ENCODE results near the gene PACS2. TPM values are rescaled to one million over a fixed set of nuclear protein-coding genes. Genes with fewer than 3 reads are reported as not detected.

PACS2 gene
- polyA plus RNA-seq, 3 donors = 40.6 to 82.1 (median 56.0) TPM

DNA sequence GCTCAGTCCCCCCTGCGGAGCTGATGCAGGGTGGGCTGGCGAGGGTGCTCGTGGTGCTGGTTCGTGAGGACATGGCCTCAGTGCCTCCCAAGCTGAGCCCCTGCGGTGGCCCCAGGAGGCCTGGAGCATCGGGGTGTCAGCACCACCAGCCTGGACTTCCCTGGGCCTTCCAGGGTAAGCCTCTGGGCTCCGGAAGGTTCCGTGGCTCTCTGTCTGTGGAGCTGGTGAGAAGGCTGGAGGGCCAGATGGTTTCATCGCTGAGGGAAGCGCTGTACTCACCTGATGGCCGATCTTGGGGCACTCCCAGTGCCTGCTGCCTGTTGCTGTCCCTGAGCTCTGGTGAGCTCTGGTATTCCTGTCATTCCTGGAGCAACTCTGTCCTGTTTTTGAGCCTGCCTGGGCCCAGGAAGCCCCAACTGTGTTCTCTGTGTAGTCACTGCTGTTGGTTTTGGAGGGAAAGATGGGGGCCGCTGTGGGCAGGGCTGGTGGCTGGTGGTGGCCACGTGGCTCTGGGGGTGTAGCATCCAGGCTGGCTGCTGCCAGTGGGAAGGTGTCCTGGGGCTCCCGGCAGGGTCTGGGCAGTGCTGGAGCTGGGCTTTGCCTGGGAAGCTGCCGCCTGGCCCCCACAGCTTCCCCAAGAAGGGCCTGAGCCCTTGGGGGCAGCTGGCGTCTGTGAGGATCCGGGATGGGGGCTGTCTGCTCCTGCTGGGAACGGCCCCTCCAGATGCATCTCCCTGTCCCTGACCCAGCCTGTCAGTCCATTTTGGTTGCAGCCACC lies 123.4 kb downstream of the PACS2 start:
- no peak overlapping the region for H3K27ac ChIP-seq (ENCODE audit: low read depth, low read length)
- 93 to 95% (median 93%) methylated on average over 18 of the region's 18 CpGs for WGBS, 3 donors

GRCh38 chr14:105439179-105439578 lies 124.6 kb downstream of the PACS2 start:
- no peak overlapping the region for H3K27ac ChIP-seq (ENCODE audit: low read depth, low read length)
- WGBS, 3 donors = 92% methylated on average over 11 of the region's 11 CpGs

GRCh38 chr14:105439710-105440553 lies 125.4 kb downstream of the PACS2 start:
- no peak overlapping the region for H3K27ac ChIP-seq (ENCODE audit: low read depth, low read length)
- 88 to 93% (median 91%) methylated on average over 31 to 33 of the region's 33 CpGs for WGBS, 3 donors

DNA sequence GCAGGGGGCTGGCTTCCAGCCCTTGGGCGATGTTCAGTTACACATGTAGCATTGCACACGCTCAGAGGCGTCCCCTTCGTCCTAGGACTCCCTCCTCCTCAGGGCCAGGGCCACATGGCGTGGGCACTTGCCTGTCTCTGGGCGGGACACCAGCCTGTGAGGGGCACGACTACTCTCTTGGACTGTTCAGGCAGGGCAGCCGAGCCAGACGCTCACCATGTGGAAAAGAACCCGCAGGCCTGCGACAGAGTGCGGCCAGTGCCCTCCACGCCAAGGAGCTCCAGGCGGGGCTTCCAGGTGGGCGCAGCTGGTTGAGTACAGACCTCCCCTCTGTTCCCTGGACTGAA lies 126.0 kb downstream of the PACS2 start:
- 94 to 97% (median 96%) methylated on average over 15 of the region's 15 CpGs for WGBS, 3 donors
- no peak overlapping the region for H3K27ac ChIP-seq (ENCODE audit: low read depth, low read length)

DNA sequence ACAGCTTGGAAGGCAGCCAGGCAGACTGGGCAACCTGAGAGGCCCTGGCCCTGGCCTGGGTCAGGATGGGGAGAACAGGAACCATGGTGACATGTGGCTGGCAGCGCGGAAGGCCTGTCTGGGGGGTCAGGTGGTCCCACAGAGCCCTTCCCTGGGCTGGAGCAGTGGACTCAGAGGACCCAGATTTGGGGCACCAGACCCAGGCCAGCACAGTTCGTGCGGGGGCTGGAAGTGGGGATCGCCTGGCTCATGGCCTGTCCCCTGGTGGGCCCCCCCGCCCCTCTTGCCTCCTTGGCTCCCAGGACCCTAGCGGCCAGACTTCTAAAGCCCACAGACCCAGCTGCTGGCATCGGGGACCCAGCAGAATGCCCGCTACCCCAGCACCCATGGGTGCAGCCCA lies 126.4 kb downstream of the PACS2 start:
- WGBS, 3 donors = 92 to 96% (median 95%) methylated on average over 8 to 9 of the region's 9 CpGs

DNA sequence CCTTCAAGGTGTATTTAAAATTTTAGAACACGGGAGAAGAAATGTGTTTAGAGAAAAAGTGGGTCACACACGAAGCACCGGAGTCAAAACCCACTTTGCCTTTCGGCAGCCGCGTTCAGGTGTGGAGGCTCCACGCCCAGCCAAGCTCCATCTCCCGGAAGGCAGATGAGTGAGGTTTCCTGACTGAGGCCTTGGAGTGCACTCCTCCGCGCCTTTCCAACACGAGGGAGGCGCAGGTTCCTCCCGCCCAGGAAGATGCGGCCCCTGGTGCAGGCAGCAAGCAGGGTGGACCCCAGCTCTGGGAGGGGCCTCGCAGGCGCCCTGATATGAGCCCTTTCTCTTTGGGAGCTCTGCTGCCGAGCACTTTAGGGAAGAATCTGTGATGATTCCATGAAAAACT lies 127.6 kb downstream of the PACS2 start:
- 79 to 80% (median 79%) methylated on average over 17 of the region's 17 CpGs for WGBS, 3 donors
- no peak overlapping the region for H3K27ac ChIP-seq (ENCODE audit: low read depth, low read length)

More for the DNA sequence above, 126.4 kb downstream of the PACS2 start:
- H3K27ac ChIP-seq (ENCODE audit: low read depth, low read length) = no peak overlapping the region

DNA sequence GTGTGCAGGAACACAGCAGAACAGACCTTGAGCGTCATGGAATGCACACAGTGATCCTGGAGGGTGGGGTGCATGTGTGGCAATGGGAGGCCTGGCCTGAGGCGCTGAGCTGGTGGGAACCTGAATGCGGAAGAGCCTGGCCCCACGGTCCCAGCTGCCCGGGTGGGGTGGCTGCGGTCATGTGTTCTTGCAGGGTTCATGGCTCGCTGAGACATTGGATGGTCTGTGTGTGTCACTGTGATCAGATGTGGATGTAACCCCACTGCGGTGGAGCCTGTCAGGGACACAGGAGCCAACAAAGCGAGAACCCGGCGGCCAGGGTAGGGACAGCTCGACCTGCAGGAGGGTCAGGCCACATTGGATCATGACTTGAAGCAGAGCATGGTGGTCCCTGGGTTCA lies 128.3 kb downstream of the PACS2 start:
- WGBS, 3 donors = 86 to 87% (median 86%) methylated on average over 12 of the region's 12 CpGs
- no peak overlapping the region for H3K27ac ChIP-seq (ENCODE audit: low read depth, low read length)

DNA sequence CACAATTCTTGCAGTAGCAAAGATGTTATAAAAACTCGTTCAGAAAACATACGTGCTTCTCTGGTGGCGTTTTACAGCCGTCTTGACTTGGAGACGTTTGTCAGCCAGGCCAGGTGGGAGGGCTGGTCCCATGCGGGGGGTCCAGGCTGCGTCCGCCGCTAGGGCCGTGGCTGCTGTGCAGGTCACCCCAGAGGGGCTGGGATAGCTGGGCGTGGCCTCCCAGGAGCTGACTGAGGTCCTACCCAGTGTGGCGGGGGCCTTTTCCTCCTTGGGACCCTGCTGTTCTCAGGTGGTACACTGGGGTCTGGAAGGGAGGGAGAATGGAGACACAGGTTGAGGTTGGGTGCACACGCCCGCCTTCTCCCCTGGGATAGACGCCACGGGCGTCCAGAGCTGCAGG lies 130.3 kb downstream of the PACS2 start:
- 86 to 94% (median 91%) methylated on average over 17 of the region's 17 CpGs for WGBS, 3 donors
- no peak overlapping the region for H3K27ac ChIP-seq (ENCODE audit: low read depth, low read length)

GRCh38 chr14:105445290-105445689 lies 130.7 kb downstream of the PACS2 start:
- H3K27ac ChIP-seq (ENCODE audit: low read depth, low read length) = no peak overlapping the region

GRCh38 chr14:105445901-105446845 lies 131.6 kb downstream of the PACS2 start:
- H3K27ac ChIP-seq (ENCODE audit: low read depth, low read length) = no peak overlapping the region
- WGBS, 3 donors = 90% methylated on average over 26 of the region's 26 CpGs

More at GRCh38 chr14:105445290-105445689, 130.7 kb downstream of the PACS2 start:
- WGBS, 3 donors = 86 to 90% (median 89%) methylated on average over 24 of the region's 24 CpGs

DNA sequence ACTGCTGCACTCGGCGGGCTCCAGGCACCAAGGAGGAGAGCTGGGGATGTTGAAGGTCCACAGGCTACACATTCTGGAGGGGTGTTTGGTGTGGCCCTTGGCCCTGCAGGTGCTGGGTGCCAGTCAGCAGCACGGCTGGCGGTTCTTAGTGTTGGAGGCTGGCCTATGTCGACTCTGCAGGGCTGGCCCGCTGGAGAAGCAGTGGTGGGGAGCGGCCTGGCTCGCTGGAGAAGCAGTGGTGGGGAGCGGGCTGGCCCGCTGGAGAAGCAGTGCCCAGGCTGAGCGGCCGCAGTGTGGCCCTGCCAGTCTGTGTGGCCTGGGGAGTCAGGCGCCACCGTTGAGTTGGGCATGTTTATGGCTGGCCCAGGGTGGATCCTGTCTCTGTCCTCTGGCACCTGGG lies 132.4 kb downstream of the PACS2 start:
- no peak overlapping the region for H3K27ac ChIP-seq (ENCODE audit: low read depth, low read length)
- WGBS, 3 donors = 78 to 84% (median 83%) methylated on average over 10 to 14 of the region's 14 CpGs

Other genes starting within 250 kb of the PACS2 start
- gene GPR132, start 249.3 kb upstream of the PACS2 start, polyA plus RNA-seq = 1 to 10 TPM in 2 of 3 donors, under 1 TPM in 1; 0.37 to 2.7 (median 2.4) TPM
- gene JAG2, start 146.0 kb upstream of the PACS2 start, polyA plus RNA-seq = 10 to 100 TPM in 2 of 3 donors, 1 to 10 TPM in 1; 8.8 to 33.1 (median 19.0) TPM
- gene NUDT14, start 133.4 kb upstream of the PACS2 start, polyA plus RNA-seq = 10 to 100 TPM; 23.7 to 29.2 (median 26.2) TPM
- gene BTBD6, start 66.2 kb upstream of the PACS2 start, polyA plus RNA-seq = 100 to 1,000 TPM in 1 of 3 donors, 10 to 100 TPM in 2; 13.5 to 116 (median 65.1) TPM
- 10 to 100 TPM; 16.8 to 20.4 (median 17.8) TPM for gene BRF1, start 13.7 kb upstream of the PACS2 start, polyA plus RNA-seq
- gene TEX22, start 83.8 kb downstream of the PACS2 start, polyA plus RNA-seq = under 1 TPM in 2 of 3 donors, not detected in 1; 0.13 to 0.18 TPM
- 10 to 100 TPM; 44.7 to 61.1 (median 53.4) TPM for gene MTA1, start 105.1 kb downstream of the PACS2 start, polyA plus RNA-seq
- gene CRIP2, start 160.1 kb downstream of the PACS2 start, polyA plus RNA-seq = 100 to 1,000 TPM in 2 of 3 donors, 10 to 100 TPM in 1; 47.0 to 294 (median 210) TPM
- gene CRIP1, start 172.1 kb downstream of the PACS2 start, polyA plus RNA-seq = 100 to 1,000 TPM in 2 of 3 donors, 10 to 100 TPM in 1; 16.9 to 258 (median 122) TPM
- gene TEDC1, start 176.5 kb downstream of the PACS2 start, polyA plus RNA-seq = 1 to 10 TPM; 4.6 to 8.1 (median 6.6) TPM
- 1 to 10 TPM; 1.8 to 2.6 (median 1.8) TPM for gene TMEM121, start 211.8 kb downstream of the PACS2 start, polyA plus RNA-seq